HG02678 (cell line): ENCODE results near the gene ZNF689.
"Not testable (repeated sequence)": the region's sequence is repeated elsewhere in the genome, so short reads cannot be mapped to it uniquely, and the experiment has no call there.

Experiments used
- ATAC-seq: cut with Tn5 transposase; IDR thresholded peaks from one replicate; pipeline ENCODE4 v1.9.1; 2021; ENCODE audit warnings: mild to moderate bottlenecking, moderate library complexity; ENCODE audit not compliant: unreplicated experiment

The ZNF689 gene

DNA sequence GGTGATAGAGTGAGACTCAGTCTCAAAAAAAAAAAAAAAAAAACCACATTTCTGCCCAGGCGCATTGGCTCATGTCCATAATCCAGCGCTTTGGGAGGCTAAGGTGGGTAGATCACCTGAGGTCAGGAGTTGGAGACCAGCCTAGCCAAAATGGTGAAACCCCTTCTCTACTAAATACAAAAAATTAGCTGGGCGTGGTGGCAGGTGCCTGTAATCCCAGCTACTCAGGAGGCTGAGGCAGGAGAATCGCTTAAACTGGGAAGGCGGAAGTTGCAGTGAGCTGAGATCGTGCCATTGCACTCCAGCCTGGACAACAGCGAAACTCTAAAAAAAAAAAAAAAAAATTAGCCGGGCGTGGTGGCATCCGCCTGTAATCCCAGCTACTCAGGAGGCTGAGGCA is 26.9 kb upstream of the ZNF689 start:
- ATAC-seq = not testable (repeated sequence)

DNA sequence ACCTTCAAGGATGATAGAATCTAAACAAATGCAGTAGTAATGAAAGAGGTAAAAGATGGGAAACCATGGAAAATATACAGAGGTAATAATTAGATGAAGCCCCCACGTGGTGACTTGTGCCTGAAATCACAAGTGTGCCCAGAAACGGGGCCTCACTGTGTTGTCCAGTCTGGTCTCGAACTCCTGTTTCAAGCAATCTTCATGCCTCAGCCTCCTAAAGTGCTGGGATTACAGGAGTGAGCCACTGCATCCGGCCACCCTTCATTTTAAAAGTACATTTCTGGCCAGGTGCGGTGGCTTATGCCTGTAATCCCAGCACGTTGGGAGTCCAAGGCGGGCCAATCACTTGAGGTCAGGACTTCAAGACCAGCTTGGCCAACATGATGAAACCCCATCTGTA is 26.4 kb upstream of the ZNF689 start:
- no peak for ATAC-seq

DNA sequence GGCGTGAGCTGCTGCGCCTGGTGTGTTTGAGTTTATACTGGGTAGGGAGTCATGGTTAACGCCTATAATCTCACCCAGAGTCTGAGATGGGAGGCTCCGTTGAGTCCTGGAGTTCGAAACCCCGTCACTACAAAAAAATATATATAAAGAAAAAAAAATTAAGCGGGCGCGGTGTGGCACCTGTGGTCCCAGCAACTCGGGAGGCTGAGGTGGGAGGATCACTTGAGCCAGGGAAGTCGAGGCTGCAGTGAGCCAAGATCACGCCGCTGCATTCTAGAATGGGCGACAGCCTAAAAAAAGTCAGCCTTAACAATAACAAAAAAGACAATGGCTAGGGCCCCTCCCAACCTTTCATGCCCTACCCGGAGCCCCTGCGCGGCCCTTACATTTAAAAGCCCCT is 23.3 kb upstream of the ZNF689 start:
- ATAC-seq = no peak

DNA sequence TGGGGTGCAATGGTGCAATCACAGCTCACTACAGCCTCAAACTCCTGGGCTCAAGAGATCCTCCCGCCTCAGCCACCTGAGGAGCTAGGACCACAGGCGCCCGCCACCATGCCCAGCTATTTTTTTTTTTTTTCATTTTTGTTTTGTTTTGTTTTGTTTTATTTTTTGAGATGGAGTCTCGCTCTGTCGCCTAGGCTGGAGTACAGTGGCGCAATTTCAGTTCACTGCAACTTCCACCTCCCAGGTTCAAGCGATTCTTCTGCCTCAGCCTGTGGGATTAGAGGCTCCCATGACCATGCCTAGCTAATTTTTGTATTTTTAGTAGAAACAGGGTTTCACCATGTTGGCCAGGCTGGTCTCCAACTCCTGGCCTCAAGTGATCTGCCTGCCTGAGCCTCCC is 22.3 kb upstream of the ZNF689 start:
- not testable (repeated sequence) for ATAC-seq

DNA sequence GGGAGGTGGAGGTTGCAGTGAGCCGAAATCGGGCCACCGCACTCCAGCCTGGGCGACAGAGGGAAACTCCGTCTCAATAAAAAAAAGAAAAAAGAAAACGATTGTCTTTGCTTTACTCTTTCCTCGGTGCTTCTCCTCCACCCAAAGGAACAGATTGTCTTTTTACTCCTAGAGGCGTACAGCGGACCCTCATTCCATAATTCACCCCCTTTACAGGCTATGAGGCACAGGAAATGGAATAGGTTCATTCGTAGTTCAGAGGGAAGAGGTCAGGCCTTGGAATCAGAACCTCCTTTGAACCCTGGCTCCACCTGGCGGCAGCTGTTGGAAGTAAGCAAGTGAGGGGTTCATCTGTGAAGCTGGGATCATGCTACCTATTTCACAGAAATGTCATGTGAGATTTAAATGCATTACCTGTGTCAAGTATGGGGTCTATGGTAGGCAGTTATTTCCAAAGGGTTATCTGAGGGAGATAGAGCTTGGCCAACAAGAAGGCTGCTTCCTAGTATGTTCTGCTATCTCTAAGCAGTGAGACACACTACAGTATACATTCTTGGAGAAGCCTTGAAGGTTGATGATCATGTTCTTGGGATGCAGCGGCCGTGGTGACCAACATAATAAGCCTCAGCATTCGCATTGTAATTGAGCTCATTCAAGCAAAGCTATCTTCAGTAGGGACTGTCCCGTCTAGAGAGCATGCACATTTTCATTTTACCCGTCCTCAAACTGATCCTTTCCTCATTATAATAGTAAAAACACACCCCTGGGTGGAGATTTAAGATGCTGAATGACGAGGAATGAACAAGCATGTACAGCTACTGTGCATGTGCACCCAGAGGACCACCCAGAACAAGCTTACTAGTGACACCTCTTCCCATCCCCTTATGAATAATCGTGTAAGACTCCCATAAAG is 18.7 kb upstream of the ZNF689 start:
- ATAC-seq = no peak

DNA sequence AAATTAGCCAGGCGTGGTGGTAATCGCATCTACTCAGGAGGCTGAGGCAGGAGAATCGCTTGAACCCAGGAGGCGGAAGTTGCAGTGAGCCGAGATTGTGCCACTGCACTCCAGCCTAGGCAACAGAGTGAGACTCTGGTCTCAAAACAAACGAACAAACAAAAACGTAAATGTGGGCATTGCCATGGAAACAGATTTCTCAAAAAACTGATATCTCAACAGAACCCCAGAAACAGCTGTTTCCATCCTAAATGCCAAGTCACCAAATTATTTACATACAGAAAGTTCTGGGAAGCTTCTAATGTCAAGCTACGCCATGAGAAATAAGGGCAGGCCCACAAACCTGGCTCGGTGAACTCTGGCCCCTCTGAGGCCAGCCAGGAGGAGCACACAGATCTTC is 16.0 kb upstream of the ZNF689 start:
- no peak for ATAC-seq

DNA sequence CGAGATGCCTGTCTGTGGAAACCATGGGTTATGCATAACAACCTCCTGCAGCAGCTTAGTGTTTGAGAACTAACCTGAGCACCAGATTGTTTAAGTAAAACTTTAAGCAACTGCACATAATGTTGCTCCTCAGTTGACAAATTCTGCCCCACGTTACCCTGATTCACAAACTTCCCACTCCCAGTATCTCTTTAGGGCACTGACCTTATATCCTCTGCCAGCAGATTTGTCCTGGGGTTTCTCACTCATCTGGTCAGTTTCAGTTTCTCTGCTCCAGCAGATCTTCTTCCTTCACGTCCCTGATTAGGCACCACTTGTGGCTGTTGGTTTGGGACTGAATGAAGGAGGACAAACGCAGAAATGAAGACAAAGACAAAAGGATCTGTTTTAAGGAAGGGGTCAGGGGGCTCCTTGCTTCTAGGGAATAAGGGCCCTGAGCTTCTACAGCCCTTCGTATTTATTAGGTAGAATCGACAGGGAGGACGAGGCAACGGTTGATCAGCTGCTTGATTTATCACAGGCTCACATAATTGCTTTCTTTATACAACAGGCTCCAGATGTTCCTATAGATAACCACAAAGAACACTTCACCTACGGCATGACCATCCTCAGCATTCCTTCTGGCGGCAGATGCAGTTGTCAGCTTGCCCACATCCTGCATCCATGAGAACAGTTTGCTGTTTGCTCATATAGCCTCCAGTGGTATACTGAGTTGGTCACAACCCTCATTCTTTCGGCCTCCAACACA is 13.5 kb upstream of the ZNF689 start:
- ATAC-seq = no peak

DNA sequence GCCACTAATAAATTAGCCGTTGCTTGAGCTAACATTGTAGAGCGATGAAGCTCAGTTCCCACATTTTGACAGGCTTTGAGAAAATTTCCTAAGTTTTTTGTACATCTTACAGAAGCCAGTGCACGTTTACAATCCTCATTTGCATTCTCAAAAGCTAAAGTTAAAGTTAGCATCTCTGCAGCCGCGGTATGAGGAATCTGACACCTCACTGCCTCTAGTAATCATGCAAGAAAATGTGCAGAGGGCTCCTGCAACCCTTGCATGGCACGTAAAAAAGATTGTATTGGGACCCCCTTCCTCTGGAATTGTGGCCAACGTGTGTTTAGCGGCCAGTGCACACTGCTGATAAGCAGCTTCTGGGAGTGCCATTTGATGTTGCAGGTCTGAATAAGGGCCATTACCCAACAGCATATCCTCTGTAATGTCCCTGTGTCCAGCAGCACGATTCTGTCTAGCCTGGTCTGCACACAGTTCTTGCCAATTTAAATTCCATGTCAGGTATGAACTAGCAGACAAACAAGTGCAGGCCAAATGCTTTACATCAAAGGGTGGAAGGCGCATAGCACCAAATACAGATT is 12.4 kb upstream of the ZNF689 start:
- ATAC-seq = no peak

DNA sequence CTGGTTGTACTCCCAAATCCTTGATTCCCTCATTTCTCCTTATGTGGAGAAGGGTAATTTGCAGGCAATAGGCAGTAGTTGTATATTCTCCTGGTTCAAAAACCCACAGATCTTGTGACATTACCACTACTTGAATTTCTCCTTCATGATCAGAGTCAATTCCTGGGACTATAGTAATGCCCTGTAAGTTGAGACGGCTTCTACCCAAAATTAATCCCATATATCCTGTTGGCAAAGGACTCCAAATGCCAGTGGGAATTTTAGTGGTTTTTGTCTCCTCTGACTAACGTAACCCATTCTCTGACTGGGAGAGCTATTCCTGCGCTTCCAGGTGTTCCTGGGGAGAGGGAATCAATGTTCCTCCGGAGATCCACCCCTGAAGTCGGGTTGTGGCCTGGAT is 11.6 kb upstream of the ZNF689 start:
- ATAC-seq = no peak

DNA sequence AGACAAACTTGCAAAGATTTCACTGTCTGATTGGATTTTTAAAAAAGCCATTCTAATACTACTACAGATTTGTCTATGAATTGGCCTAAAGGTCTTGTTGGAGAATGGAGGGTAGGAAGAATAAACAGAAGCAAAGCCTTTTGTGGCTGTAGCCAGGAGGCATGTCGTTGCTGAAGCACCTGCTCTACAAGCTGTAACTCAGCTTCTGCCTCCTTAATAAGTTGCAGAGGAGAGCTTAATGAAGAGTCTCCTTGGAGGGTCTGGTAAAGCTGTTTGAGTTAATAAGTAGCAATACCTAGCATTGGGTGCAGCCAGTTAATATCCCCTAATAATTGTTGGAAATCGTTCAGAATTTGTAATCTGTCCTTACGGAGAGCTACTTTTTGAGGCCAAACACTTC is 10.0 kb upstream of the ZNF689 start:
- ATAC-seq = no peak

DNA sequence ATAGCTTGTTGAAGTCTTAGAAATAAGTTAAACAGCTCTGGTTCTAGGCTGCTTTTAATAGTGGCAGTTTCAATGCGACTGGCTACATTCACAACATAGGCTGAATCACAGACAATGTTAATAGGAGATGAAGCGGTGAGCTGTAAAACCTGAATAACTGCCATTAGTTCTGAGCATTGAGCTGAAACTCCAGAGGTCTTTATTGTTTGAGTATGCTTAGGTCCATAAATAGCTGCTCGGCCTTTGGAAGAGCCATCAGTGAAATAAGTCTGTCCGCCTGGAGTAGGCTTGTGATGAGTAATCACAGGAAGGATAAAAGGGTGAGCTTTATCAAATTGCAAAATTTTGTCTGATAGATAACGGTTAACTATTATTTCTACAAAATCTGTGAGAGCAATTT is 9.4 kb upstream of the ZNF689 start:
- ATAC-seq = no peak

DNA sequence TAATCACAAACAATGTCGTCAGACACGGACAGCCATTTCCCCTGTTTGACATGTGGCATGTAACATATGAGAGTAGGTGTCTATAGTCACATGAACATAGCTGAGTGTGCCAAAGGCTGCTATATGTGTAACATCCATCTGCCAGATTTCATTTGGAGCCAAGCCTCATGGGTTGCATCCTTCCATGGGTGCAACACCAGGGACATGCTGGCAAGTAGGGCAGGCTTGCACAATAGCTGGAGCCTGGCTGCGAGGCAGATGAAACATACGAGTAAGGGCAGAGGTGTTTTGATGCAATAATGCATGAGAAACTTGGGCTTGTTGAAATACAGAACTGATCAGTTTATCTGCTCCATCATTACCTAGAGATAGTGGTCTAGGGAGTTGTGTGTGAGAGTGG is 9.0 kb upstream of the ZNF689 start:
- no peak for ATAC-seq

DNA sequence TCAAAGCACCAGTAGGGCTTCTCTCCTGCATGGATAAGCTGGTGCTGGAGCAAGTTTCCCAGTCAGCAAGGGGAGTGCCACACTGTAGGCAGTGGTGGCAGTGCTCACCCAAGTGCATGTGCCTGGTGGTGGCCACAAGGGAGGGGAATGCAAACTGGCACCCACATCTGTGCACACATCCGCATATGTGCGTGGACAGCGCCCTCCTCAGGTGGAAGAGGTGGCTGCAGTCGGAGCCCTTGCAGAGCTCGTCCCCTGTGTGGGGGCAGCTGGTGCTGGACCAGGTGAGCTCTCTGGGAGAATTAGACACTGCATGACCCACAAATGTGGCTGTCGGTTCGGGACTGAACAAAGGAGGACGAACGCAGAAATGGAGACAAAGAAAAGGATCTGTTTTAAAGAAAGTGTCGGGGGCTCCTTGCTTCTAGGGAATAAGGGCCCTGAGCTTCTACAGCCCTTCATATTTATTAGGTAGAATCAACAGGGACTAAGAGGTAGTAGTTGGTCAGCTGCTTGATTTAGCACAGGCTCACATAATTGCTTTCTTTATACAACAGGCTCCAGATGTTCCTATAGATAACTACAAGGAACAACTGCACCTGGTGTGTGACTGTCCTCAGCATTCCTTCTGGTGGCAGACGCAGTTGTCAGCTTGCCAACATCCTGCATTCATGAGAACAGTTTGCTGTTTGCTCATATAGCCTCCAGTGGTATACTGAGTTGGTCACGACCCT is 5.3 kb upstream of the ZNF689 start:
- no peak for ATAC-seq

DNA sequence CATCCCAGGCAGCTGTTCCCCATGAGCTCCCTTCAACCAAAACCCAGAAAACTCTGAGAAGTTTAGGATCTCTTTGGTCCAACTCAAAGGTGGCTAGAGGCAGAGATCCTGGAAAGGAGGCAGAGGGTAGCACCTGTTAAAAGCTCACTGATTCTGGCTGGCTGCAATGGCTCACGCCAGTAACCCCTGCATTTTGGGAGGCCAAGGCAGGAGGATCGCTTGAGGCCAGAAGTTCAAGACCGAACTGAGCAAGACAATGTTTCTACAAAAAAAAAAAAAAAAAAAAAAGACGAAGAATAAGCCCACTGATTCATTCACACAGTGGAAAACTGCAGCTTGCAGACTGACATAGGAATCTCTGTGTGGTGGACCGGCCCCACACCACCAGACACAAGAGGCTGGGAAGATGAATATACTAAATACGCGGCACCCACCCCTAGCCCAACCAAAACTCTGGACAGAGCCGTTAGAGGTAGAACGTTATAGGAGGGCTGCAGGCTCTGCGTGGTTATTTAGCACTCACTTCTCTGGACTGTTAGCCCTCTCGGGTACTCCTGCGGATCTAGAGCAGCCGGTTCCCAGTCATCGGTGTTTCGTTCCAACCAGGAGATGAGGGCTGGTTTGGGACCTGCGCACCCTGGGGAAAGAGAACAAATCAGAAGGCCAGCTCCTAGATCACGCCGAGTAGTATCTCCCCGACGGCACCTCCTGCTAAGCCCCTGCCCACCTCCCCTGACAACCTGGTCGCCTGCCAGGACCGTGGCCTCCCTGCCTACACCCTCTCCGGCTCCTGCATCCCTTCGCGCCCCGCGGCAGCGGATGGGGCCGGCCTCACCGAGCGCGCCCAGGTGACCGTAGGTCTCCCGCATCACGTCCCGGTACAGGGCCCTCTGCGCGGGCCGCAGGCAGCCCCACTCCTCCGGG is 925 bp downstream of the ZNF689 start:
- peak; percentile 26 for ATAC-seq

DNA sequence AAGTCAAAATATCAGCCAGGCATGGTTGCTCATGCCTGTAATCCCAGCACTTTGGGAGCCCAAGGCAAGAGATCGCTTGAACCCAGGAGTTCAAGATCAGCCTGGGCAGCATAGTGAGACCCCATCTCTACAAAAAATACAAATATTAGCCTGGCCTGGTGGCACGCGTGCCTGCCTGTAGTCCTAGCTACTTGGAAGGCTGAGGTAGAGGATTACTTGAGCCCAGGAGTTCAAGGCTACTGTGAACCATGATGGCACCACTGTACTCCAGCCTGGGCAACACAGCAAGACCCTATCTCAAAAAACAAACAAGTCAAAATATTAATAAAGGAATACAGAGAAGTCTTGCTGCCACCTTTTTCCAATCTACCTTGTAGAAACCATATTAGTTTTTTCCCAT is 4.2 kb downstream of the ZNF689 start:
- ATAC-seq = no peak

DNA sequence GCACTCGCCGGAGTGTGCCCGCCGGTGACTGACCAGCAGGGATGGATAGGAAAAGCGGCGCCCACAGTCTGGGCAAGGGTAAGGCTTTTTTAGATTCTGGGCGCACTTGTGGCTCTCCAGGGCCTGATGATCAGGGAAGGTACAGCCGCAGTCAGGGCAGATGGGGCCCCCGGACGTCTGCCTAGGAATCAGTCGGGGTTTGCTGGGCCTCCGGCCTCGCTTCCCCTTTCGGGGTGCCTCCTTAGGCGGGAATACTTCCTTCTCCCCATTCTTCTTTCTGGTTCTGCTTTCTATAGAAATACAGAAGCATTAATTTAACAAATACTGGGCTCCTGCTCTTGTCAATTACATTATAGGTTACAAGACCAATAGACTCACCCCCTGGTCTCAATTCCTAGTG is 5.0 kb downstream of the ZNF689 start:
- no peak for ATAC-seq

DNA sequence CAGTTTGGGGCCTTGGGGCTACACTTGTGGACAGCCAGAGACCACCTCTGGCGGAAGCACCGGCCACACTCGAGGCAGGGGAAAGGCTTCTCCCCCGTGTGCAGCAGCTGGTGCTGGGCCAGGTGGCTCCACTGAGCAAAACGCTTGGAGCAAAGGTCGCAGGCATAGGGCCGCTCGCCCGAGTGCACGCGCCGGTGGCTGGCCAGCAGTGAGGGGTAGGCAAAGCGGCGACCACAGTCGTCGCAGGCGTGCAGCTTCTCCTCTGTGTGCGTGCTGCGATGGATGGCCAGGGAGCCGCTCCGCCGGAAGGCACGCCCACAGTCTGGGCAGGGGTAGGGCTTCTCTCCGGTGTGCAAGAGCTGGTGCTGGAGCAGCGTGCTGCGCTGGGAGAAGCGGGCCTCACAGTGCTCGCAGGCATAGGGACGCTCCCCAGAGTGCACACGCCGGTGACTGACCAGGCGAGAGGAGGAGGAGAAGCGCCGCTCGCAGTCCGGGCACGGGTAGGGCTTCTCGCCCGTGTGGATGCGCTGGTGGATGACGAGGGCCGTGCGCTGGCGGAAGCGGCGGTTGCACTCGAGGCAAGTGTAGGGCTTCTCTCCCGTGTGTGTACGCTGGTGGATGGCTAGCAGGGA is 5.8 kb downstream of the ZNF689 start:
- ATAC-seq = no peak

DNA sequence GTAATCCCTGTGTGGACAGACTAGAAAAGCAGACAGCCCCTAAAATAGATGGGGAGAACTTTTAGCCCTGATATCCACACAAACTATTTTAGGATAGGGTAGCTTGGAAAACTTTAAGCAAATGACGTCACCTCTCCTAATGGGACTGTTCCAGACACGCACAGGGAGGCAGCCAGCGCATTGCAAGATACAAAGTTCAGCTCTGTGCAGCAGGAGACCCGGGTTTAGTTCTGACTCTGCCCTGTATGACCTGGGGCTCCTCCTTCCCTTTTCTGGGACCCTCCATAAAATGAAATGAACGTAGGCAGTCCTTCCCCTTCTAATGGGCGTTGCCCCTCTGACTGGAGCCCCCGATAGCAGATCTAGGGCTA is 6.3 kb downstream of the ZNF689 start:
- no peak for ATAC-seq

DNA sequence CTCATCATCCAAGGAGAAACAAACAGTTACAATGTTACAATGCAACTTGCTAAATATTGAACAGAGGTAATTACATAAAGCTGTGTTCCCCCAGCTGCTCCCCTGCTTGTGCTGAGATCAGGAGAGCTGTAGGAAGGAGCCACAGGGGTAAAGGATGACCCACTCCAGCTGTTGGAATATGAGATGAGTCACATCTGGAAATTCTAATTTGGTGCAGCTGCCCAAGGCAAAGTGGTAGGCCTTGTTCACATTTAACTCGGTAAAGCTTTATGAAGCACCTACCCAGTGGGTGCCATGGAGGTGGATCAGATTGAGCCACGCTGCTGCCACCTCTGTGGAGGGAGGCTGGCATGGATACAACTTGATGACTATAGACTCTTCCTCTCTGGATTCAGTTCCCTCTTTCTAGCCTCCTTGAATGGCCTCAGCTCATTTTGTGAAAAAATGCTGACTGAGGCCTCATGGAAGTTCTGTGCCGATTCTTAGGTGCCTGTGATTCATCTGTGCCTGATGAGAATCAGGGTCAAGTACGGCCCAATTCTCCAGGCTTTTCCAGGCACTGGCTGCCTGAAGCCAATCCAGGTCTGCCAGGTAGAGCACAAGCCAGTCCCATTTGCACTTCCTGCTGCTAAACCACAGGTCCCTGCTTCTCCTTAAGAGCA is 7.4 kb downstream of the ZNF689 start:
- ATAC-seq = no peak
